Measurements from ENCODE around the gene FADD.

DNA sequence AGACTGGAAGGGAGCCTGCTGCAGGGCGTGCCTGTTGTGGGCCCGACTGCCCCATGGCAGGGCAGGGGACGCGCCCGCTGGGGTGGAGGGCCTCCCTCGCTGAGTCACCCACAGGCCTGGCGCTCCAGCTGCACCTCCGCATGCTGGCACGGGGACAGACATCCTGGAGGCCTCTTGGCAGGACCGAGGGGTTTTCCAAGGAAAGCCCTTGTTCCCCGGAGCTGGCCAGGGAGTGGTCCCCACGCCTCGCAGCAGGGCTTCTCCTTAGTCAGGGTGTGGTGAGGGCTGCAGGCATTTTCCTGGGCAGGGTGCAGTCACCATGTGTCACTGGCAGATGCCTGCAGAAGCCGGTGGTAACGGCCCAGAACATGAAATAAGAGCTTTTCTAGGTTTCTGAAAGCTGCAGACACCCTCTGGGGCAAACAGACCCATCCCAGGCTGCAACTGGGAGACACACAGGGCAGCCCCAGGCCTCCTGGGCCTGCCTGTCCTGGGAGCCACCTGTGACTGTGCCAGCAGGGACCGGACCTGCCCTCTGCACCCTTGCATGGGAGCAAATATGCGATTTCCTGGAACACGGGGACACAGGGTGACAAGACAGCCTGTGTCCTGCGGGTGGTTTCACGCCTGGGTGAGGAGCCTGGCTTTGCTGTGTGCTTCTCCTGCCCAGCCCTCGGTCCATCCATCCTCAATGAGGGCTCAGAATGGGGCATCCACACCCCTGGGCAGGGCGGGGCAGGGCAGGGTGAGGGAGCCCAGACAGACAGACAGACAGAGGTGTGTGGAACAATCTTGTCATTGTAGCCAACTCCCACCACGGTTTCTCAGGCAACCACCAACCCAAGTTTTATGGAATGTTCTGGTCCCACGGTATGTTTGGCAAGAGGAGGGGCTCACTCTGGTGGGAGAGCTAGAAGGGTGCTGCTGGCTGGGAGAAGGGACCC lies 43.2 kb upstream of the FADD start:
- no peak for TF ChIP-seq TAF1 (IDR thresholded peaks at IDR 0.05; ENCODE audit: low read depth)
- peak; percentile 44 for TF ChIP-seq MAX (IDR thresholded peaks at IDR 0.05)
- no peak for TF ChIP-seq CEBPB (IDR thresholded peaks at IDR 0.05)
- peak; percentile 69; the same call in 1 of the 2 replicates for TF ChIP-seq EP300 (IDR thresholded peaks at IDR 0.05; ENCODE audit: borderline replicate concordance)
- TF ChIP-seq REST (IDR thresholded peaks at IDR 0.05; ENCODE audit: low read depth): no peak

Measured in Ishikawa (cell line).